Cortex of kidney (tissue), 1 donor: ENCODE data around the gene TUSC2.

ENCODE experiments used
- DNase-seq: peaks from one replicate; lab custom pipeline; 2025; lab: John Stamatoyannopoulos, UW

Gene TUSC2

GRCh38 chr3:50327943-50328691, at the start of gene TUSC2:
TUSC2 (minus strand) TSS chr3:50328223; CDS start chr3:50328099, 124 bp downstream.
- no peak for DNase-seq

GRCh38 chr3:50375258-50375931, 47.4 kb upstream of the TUSC2 start:
- no peak for DNase-seq

- DNase-seq = no peak
These were observed 46.6 kb upstream of the TUSC2 start for GRCh38 chr3:50374363-50375257.

GRCh38 chr3:50373146-50374051, 45.4 kb upstream of the TUSC2 start:
- DNase-seq = no peak

GRCh38 chr3:50372349-50372748, 44.3 kb upstream of the TUSC2 start:
- DNase-seq = no peak

GRCh38 chr3:50371133-50371685, 43.2 kb upstream of the TUSC2 start:
- no peak for DNase-seq

GRCh38 chr3:50370594-50370993, 42.6 kb upstream of the TUSC2 start:
- DNase-seq = no peak

GRCh38 chr3:50369012-50369670, 41.1 kb upstream of the TUSC2 start:
- DNase-seq = no peak

GRCh38 chr3:50365842-50366220, 37.8 kb upstream of the TUSC2 start:
- no peak for DNase-seq

- no peak for DNase-seq
These were observed 37.2 kb upstream of the TUSC2 start for GRCh38 chr3:50365080-50365841.

- no peak for DNase-seq
These were observed 36.6 kb upstream of the TUSC2 start for GRCh38 chr3:50364573-50365079.

GRCh38 chr3:50359760-50360110, 31.7 kb upstream of the TUSC2 start:
- no peak for DNase-seq

GRCh38 chr3:50358911-50359759, 31.1 kb upstream of the TUSC2 start, which contains the start of gene TMEM115:
TMEM115 (minus strand) TSS chr3:50359521; CDS start chr3:50359063, 458 bp downstream.
- DNase-seq = peak; percentile 46

GRCh38 chr3:50358355-50358910, 30.4 kb upstream of the TUSC2 start:
- DNase-seq = no peak

- no peak for DNase-seq
These were observed 29.5 kb upstream of the TUSC2 start for GRCh38 chr3:50357481-50357880.

- DNase-seq = no peak
These were observed 28.5 kb upstream of the TUSC2 start for GRCh38 chr3:50356553-50356952.

- DNase-seq = no peak
These were observed 28.0 kb upstream of the TUSC2 start for GRCh38 chr3:50355829-50356552.

- DNase-seq = no peak
These were observed 26.8 kb upstream of the TUSC2 start for GRCh38 chr3:50354850-50355249.
